HepG2 (cell line): Measurements from ENCODE around the gene CASP1. TPM values are rescaled to one million over a fixed set of nuclear protein-coding genes. Genes with fewer than 3 reads are reported as not detected.

Experiments
- ATAC-seq: fragments of 200-7000 bp; cut with Tn5 transposase; 3 replicates; pipeline ENCODE4 v1.9.1; 2020; ENCODE audit warnings: mild to moderate bottlenecking, moderate library complexity
- BruUV-seq: library from RNA; stranded (reverse); fragments of 400-500 nt; replicated peaks from 2 replicates; lab custom pipeline; 2021; lab: Mats Ljungman, UMichigan
- CTCF ChIA-PET: fragments of 300-600 bp; formaldehyde crosslinking; extraction: SDS; loops from one replicate; lab custom pipeline; 2021; ENCODE audit warnings: low total read pairs, inconsistent platforms, low intra/inter-chr PET ratio; lab: Yijun Ruan, JAX
- POLR2A ChIA-PET: fragments of 350-600 bp; sonication (Branson Sonifier 250); formaldehyde crosslinking; loops from one replicate; lab custom pipeline; 2020; ENCODE audit warnings: antibody characterized with exemption, inconsistent platforms; lab: Yijun Ruan, JAX
- DNase-seq: peaks from one replicate; pipeline ENCODE4 v3.0.0-alpha.2; 2015; ENCODE audit warnings: low spot score
- FAIRE-seq: peaks from 3 replicates; lab custom pipeline; 2011; peaks lifted over from hg19 to GRCh38; lab: Jason Lieb, UNC
- H2AFZ ChIP-seq: one replicate; pipeline ENCODE4 v1.6.1; 2011; ENCODE audit warnings: low read length, inconsistent platforms
- H3K27ac ChIP-seq: fragments of 300-600 bp; 3 replicates; pipeline ENCODE4 v1.8.0; 2011; ENCODE audit warnings: mixed run types, mild to moderate bottlenecking, mixed read lengths, low read length, inconsistent platforms; ENCODE audit not compliant: insufficient read depth; ENCODE audit errors: extremely low read length
- H3K27me3 ChIP-seq, 2 experiments: fragments of 200-600 bp in 1 of 2; 2 replicates in 1 of 2; 3 replicates in 1 of 2; pipeline versions ENCODE4 v1.6.0 to v1.8.0; 2011; ENCODE audit warnings: low read length in 2 of 2, mild to moderate bottlenecking in 2 of 2, moderate library complexity in 2 of 2, inconsistent platforms in 1 of 2; ENCODE audit not compliant: insufficient read depth in 2 of 2, control insufficient read depth in 1 of 2
- H3K36me3 ChIP-seq, 2 experiments: fragments of 200-600 bp in 1 of 2; replicated peaks in 1 of 2; 2 replicates in 1 of 2; 3 replicates in 1 of 2; pipeline versions ENCODE4 v1.5.1 to v1.8.0; 2011; ENCODE audit warnings: low read length in 2 of 2, inconsistent platforms in 1 of 2; ENCODE audit not compliant: insufficient read depth in 2 of 2, control insufficient read depth in 1 of 2
- H3K4me1 ChIP-seq: 2 replicates; pipeline ENCODE4 v1.5.1; 2012; ENCODE audit warnings: low read length, inconsistent platforms; ENCODE audit not compliant: insufficient read depth
- H3K4me2 ChIP-seq: 2 replicates; pipeline ENCODE4 v1.6.0; 2011; ENCODE audit warnings: low read depth, low read length, inconsistent platforms
- H3K4me3 ChIP-seq, 3 experiments: fragments of 200-600 bp in 1 of 3; sonication (generic), shearing (Covaris generic) in 1 of 3; replicated peaks in 1 of 3; 2 replicates each; pipeline ENCODE4 v1.5.1; 2011 to 2016; ENCODE audit warnings: low read length in 3 of 3, inconsistent platforms in 2 of 3, low read depth in 2 of 3, mild to moderate bottlenecking in 2 of 3, control low read depth in 1 of 3, mixed read lengths in 1 of 3; ENCODE audit not compliant: insufficient read depth in 1 of 3
- H3K79me2 ChIP-seq: one replicate; pipeline ENCODE4 v1.6.1; 2011; ENCODE audit warnings: low read length, inconsistent platforms; ENCODE audit not compliant: insufficient read depth
- H3K9ac ChIP-seq: 2 replicates; pipeline ENCODE4 v1.6.0; 2011; ENCODE audit warnings: mild to moderate bottlenecking, low read depth, low read length, inconsistent platforms; ENCODE audit not compliant: insufficient read depth
- H3K9me3 ChIP-seq: 2 replicates; pipeline ENCODE4 v1.5.1; 2012; ENCODE audit warnings: mild to moderate bottlenecking, low read length
- H4K20me1 ChIP-seq: 2 replicates; pipeline ENCODE4 v1.6.0; 2011; ENCODE audit warnings: inconsistent platforms, mild to moderate bottlenecking, low read length, moderate library complexity; ENCODE audit not compliant: insufficient read depth
- ATF6 ChIP-seq: sonication (generic); formaldehyde crosslinking; conservative IDR thresholded peaks from 2 replicates; pipeline ENCODE4 v1.4.0; 2020; ENCODE audit warnings: missing genetic modification reagents
- CERS6 ChIP-seq: sonication (generic); formaldehyde crosslinking; IDR thresholded peaks from 2 replicates; pipeline ENCODE4 v1.5.0; 2020; ENCODE audit warnings: missing genetic modification reagents
- NR2C2 ChIP-seq: sonication (generic); formaldehyde crosslinking; IDR thresholded peaks from 2 replicates; pipeline ENCODE4 v1.4.0; 2020; ENCODE audit warnings: missing genetic modification reagents, mild to moderate bottlenecking, moderate library complexity, borderline replicate concordance
- PAX8 ChIP-seq: sonication (generic); formaldehyde crosslinking; IDR thresholded peaks from 2 replicates; pipeline ENCODE4 v1.8.0; 2022; ENCODE audit warnings: mild to moderate bottlenecking, missing genetic modification reagents, borderline replicate concordance
- PCBP1 ChIP-seq: fragments of 200-400 bp; formaldehyde crosslinking; IDR thresholded peaks from 2 replicates; pipeline ENCODE4 v1.6.1; 2017; ENCODE audit warnings: mild to moderate bottlenecking, low read depth, low read length, borderline replicate concordance
- SOX6 ChIP-seq, 2 experiments: fragments of 450-650 bp in 1 of 2; sonication (generic) in 1 of 2; formaldehyde crosslinking in 1 of 2; IDR thresholded peaks; 2 replicates each; pipeline versions ENCODE4 v1.4.0 to v1.6.1; 2017 to 2020; ENCODE audit warnings: antibody characterized with exemption in 1 of 2, mild to moderate bottlenecking in 1 of 2, missing genetic modification reagents in 1 of 2
- ZBTB38 ChIP-seq: sonication (generic); formaldehyde crosslinking; IDR thresholded peaks from 2 replicates; pipeline ENCODE4 v1.5.1; 2020; ENCODE audit warnings: mild to moderate bottlenecking, missing genetic modification reagents
- ZNF12 ChIP-seq: sonication (generic); formaldehyde crosslinking; IDR thresholded peaks from 2 replicates; pipeline ENCODE4 v1.5.0; 2020; ENCODE audit warnings: missing genetic modification reagents
- ZNF281 ChIP-seq: sonication (generic); formaldehyde crosslinking; IDR thresholded peaks from 2 replicates; pipeline ENCODE4 v1.4.0; 2020; ENCODE audit warnings: missing genetic modification reagents, borderline replicate concordance
- ZNF333 ChIP-seq: sonication (generic); formaldehyde crosslinking; IDR thresholded peaks from 2 replicates; pipeline ENCODE4 v1.4.0; 2020; ENCODE audit warnings: mild to moderate bottlenecking, missing genetic modification reagents, borderline replicate concordance
- ZNF674 ChIP-seq: sonication (generic); formaldehyde crosslinking; IDR thresholded peaks from 2 replicates; pipeline ENCODE4 v1.5.0; 2020; ENCODE audit warnings: low read depth, mild to moderate bottlenecking, missing genetic modification reagents
- WGBS: methylation state at CpG from one replicate; pipeline ENCODE4 v1.1.6; 2017; ENCODE audit warnings: low lambda C conversion rate; 5-methylcytosine and 5-hydroxymethylcytosine counted together
- in situ Hi-C: cut with HindIII; loops from 2 replicates; pipeline ENCODE4 v1.10.0; 2017; ENCODE audit warnings: low pct_unique_long_range_greater_than_20kb; ENCODE audit not compliant: extremely low pct_ligation_motif_present
- intact Hi-C: fragments of 100-400 bp; cut with micrococcal nuclease; formaldehyde crosslinking; loops from one replicate; pipeline ENCODE4 v1.10.0; 2022; ENCODE audit not compliant: unreplicated experiment
- polyA plus RNA-seq, 8 experiments: library from polyadenylated mRNA; depleted of rRNA in 3 of 8; stranded (reverse) in 7 of 8; unstranded in 1 of 8; fragments of >200 nt; fragmentation: Illumina TruSeq in 4 of 8; extraction: Trizol in 4 of 8; gene quantifications; 2 replicates each; pipeline versions ENCODE4 v1.2.1 to v1.2.3, GENCODE V29; 2011 to 2016; ENCODE audit warnings: low read depth in 4 of 8, missing spikeins in 1 of 8, mixed read lengths in 1 of 8; ENCODE audit not compliant: insufficient read depth in 1 of 8
- total RNA-seq, 5 experiments: library from RNA; depleted of rRNA; stranded (reverse); fragments of >200 nt; fragmentation: Illumina TruSeq; extraction: Trizol; gene quantifications; 2 replicates each; pipeline ENCODE4 v1.2.3, GENCODE V29; 2016; ENCODE audit warnings: low read depth in 1 of 5

CASP1 gene
- total and polyA plus RNA-seq, 2 of the 13 experiments (the other 11 are each of a cell fraction or from before 2014, with no cell fraction given), result 0.34 to 5.2 TPM

GRCh38 chr11:105049481-105049880 lies 14.5 kb upstream of the CASP1 start:
- Histone ChIP-seq H3K27me3 (no peaks in the 10 kb centered on the region), H3K9ac (no peak overlapping the region), H2AFZ (peak overlapping the region; percentile 60), H3K79me2 (no peaks in the 10 kb centered on the region), H3K4me2 (no peak overlapping the region), H3K36me3 (no peaks in the 10 kb centered on the region), H3K4me3 (no peak overlapping the region), H3K27ac (peak overlapping the region; percentile 11)
- FAIRE-seq, result no peak
- CTCF ChIA-PET, result no interaction called here
- WGBS, result 95% methylated on average over 1 of the region's 1 CpG
- no peak for DNase-seq
- no peak for ATAC-seq
- POLR2A ChIA-PET, result interaction anchor here (0.6 kb wide), 1 partner anchor 14 kb away, joined by 4 read pairs; no protein-coding TSS in a partner anchor
- TF ChIP-seq NR2C2 (CRISPR knock-in tag) (no peak), ZNF674 (CRISPR knock-in tag) (no peak), CERS6 (CRISPR knock-in tag) (no peak), PCBP1 (no peak), PAX8 (no peak), SOX6 (IDR thresholded peaks at IDR 0.05) (no peak), SOX6 (CRISPR knock-in tag; IDR thresholded peaks at IDR 0.05) (no peak), ZNF281 (CRISPR knock-in tag) (no peak), ZBTB38 (no peak), ZNF12 (no peak), ATF6 (CRISPR knock-in tag) (no peak), ZNF333 (no peak)
- TF ChIP-seq, all 625 proteins: peak for 0
- intact Hi-C loops (loop anchor here (5.0 to 10.0 kb wide), 2 partner anchors 52 to 95 kb away; no protein-coding TSS in a partner anchor), in situ Hi-C loops (no loop called here)
- Histone ChIP-seq H3K9me3 (no peaks in the 10 kb centered on the region), H3K4me1 (peaks cover 82% of the 10 kb centered on the region), H4K20me1 (no peaks in the 10 kb centered on the region)
- no TSS peak for BruUV-seq
